H9 (cell line): ENCODE results near the gene EXOSC2. TPM values are rescaled to one million over a fixed set of nuclear protein-coding genes. Genes with fewer than 3 reads are reported as not detected.
A peak's percentile ranks its signal among the peaks of the same experiment; 100 is the strongest.

Experiments
- DNase-seq: peaks from one replicate; pipeline ENCODE4 v3.0.0-alpha.2; 2017
- H2AFZ ChIP-seq: one replicate; pipeline ENCODE4 v1.6.1; 2013; ENCODE audit warnings: mild to moderate bottlenecking, low read length, control low read depth, moderate library complexity
- H2AK5ac ChIP-seq: 2 replicates; pipeline ENCODE4 v1.6.1; 2013; ENCODE audit warnings: low read length, control low read depth, mixed read lengths; ENCODE audit not compliant: insufficient read length
- H2BK120ac ChIP-seq: one replicate; pipeline ENCODE4 v1.6.1; 2013; ENCODE audit warnings: low read depth, mild to moderate bottlenecking, low read length, control low read depth, inconsistent platforms; ENCODE audit not compliant: poor library complexity, severe bottlenecking
- H2BK12ac ChIP-seq: 2 replicates; pipeline ENCODE4 v1.6.1; 2013; ENCODE audit warnings: low read length, control low read depth, mixed read lengths, low read depth; ENCODE audit not compliant: insufficient read length
- H2BK15ac ChIP-seq: 2 replicates; pipeline ENCODE4 v1.6.1; 2013; ENCODE audit warnings: low read depth, low read length, control low read depth
- H2BK20ac ChIP-seq: one replicate; pipeline ENCODE4 v1.6.1; 2013; ENCODE audit warnings: low read depth, mild to moderate bottlenecking, low read length, control low read depth, inconsistent platforms; ENCODE audit not compliant: poor library complexity, severe bottlenecking
- H2BK5ac ChIP-seq: 2 replicates; pipeline ENCODE4 v1.6.1; 2013; ENCODE audit warnings: low read length, control low read depth, mixed read lengths; ENCODE audit not compliant: insufficient read length
- H3K14ac ChIP-seq: 2 replicates; pipeline ENCODE4 v1.6.1; 2013; ENCODE audit warnings: low read length, control low read depth; ENCODE audit not compliant: insufficient read depth
- H3K18ac ChIP-seq: 2 replicates; pipeline ENCODE4 v1.6.1; 2013; ENCODE audit warnings: low read depth, mild to moderate bottlenecking, mixed read lengths, low read length, control low read depth; ENCODE audit not compliant: insufficient read length
- H3K23ac ChIP-seq: 2 replicates; pipeline ENCODE4 v1.6.1; 2013; ENCODE audit warnings: low read length, control low read depth, mixed read lengths, low read depth; ENCODE audit not compliant: insufficient read length
- H3K23me2 ChIP-seq: 2 replicates; pipeline ENCODE4 v1.6.1; 2013; ENCODE audit warnings: low read depth, mild to moderate bottlenecking, mixed read lengths, low read length, control low read depth; ENCODE audit not compliant: insufficient read length, poor library complexity, severe bottlenecking
- H3K27ac ChIP-seq: 2 replicates; pipeline ENCODE4 v1.5.1; 2013; ENCODE audit warnings: low read length, control low read depth, mixed read lengths, low read depth; ENCODE audit not compliant: insufficient read length
- H3K27me3 ChIP-seq: 2 replicates; pipeline ENCODE4 v1.6.1; 2013; ENCODE audit warnings: low read length, control low read depth, inconsistent platforms; ENCODE audit not compliant: insufficient read depth
- H3K4ac ChIP-seq: 2 replicates; pipeline ENCODE4 v1.6.1; 2013; ENCODE audit warnings: low read depth, mild to moderate bottlenecking, control low read depth, inconsistent platforms, low read length, moderate library complexity
- H3K4me1 ChIP-seq: 2 replicates; pipeline ENCODE4 v1.6.1; 2013; ENCODE audit warnings: low read length, control low read depth, inconsistent platforms; ENCODE audit not compliant: insufficient read depth
- H3K4me2 ChIP-seq: 2 replicates; pipeline ENCODE4 v1.6.1; 2013; ENCODE audit warnings: low read length, control low read depth, mixed read lengths; ENCODE audit not compliant: insufficient read length, insufficient read depth
- H3K56ac ChIP-seq: 2 replicates; pipeline ENCODE4 v1.6.1; 2013; ENCODE audit warnings: low read depth, mild to moderate bottlenecking, mixed read lengths, low read length, control low read depth; ENCODE audit not compliant: insufficient read length
- H3K79me1 ChIP-seq: 2 replicates; pipeline ENCODE4 v1.6.1; 2013; ENCODE audit warnings: low read depth, mild to moderate bottlenecking, moderate library complexity, low read length, control low read depth, inconsistent platforms; ENCODE audit not compliant: insufficient read depth, poor library complexity, severe bottlenecking
- H3K79me2 ChIP-seq: 2 replicates; pipeline ENCODE4 v1.6.1; 2013; ENCODE audit warnings: low read length, control low read depth, inconsistent platforms; ENCODE audit not compliant: insufficient read depth
- H3K9ac ChIP-seq: 2 replicates; pipeline ENCODE4 v1.6.1; 2013; ENCODE audit warnings: low read length, control low read depth, mixed read lengths; ENCODE audit not compliant: insufficient read length; ENCODE audit errors: extremely low read depth
- H3K9me3 ChIP-seq: one replicate; pipeline ENCODE4 v1.6.1; 2013; ENCODE audit warnings: low read depth, low read length, inconsistent platforms; ENCODE audit not compliant: control insufficient read depth
- H3T11ph ChIP-seq: one replicate; pipeline ENCODE4 v1.6.1; 2013; ENCODE audit warnings: mild to moderate bottlenecking, low read length, control low read depth, inconsistent platforms
- H4K20me1 ChIP-seq: one replicate; pipeline ENCODE4 v1.6.1; 2013; ENCODE audit not compliant: control insufficient read depth, insufficient read length, insufficient read depth
- H4K5ac ChIP-seq: 2 replicates; pipeline ENCODE4 v1.6.1; 2013; ENCODE audit warnings: low read depth, mild to moderate bottlenecking, mixed read lengths, low read length, control low read depth; ENCODE audit not compliant: insufficient read length
- H4K8ac ChIP-seq: replicated peaks from 2 replicates; pipeline ENCODE4 v1.6.1; 2013; ENCODE audit warnings: low read length, control low read depth, mixed read lengths, low read depth; ENCODE audit not compliant: insufficient read length
- H4K91ac ChIP-seq: 2 replicates; pipeline ENCODE4 v1.6.1; 2013; ENCODE audit warnings: low read depth, mild to moderate bottlenecking, moderate library complexity, mixed read lengths, low read length, control low read depth; ENCODE audit not compliant: insufficient read length
- H3K27ac Mint-ChIP-seq, 3 experiments: 2 replicates in 2 of 3; 3 replicates in 1 of 3; pipeline ENCODE4 v1.8.0; 2020 to 2021; ENCODE audit warnings: mixed read lengths in 3 of 3, mild to moderate bottlenecking in 1 of 3, moderate library complexity in 1 of 3
- H3K27me3 Mint-ChIP-seq: 2 replicates; pipeline ENCODE4 v1.8.0; 2021; ENCODE audit warnings: low read depth, mild to moderate bottlenecking, moderate library complexity, mixed read lengths
- H3K36me3 Mint-ChIP-seq, 3 experiments: 2 replicates in 2 of 3; 3 replicates in 1 of 3; pipeline ENCODE4 v1.8.0; 2020 to 2021; ENCODE audit warnings: low read depth in 3 of 3, mixed read lengths in 3 of 3; ENCODE audit not compliant: insufficient read depth in 1 of 3
- H3K4me1 Mint-ChIP-seq, 2 experiments: 2 replicates each; pipeline ENCODE4 v1.8.0; 2020; ENCODE audit warnings: mixed read lengths in 2 of 2
- H3K4me3 Mint-ChIP-seq, 2 experiments: 2 replicates in 1 of 2; 3 replicates in 1 of 2; pipeline ENCODE4 v1.8.0; 2020 to 2021; ENCODE audit warnings: mild to moderate bottlenecking in 2 of 2, mixed read lengths in 2 of 2, moderate library complexity in 1 of 2
- H3K9me3 Mint-ChIP-seq, 2 experiments: 2 replicates in 1 of 2; 3 replicates in 1 of 2; pipeline ENCODE4 v1.8.0; 2020; ENCODE audit warnings: mild to moderate bottlenecking in 2 of 2, mixed read lengths in 2 of 2, moderate library complexity in 1 of 2
- WGBS: extraction: QIAGEN DNeasy Blood & Tissue Kit; methylation state at CpG from one replicate; pipeline ENCODE4 v1.1.7; 2013; ENCODE audit warnings: missing lambda C conversion rate, low lambda C conversion rate, mixed read lengths; ENCODE audit not compliant: insufficient read length; ENCODE audit errors: extremely low coverage; 5-methylcytosine and 5-hydroxymethylcytosine counted together
- total RNA-seq: library from RNA; stranded (reverse); gene quantifications from 2 replicates; pipeline ENCODE4 v1.2.1, GENCODE V29; 2021
- TF ChIP-seq, protein P1 (sequence below): fragments of 200-600 bp; sonication (generic); conservative IDR thresholded peaks from 3 replicates; pipeline ENCODE4 v1.8.0; 2021; ENCODE audit warnings: antibody characterized with exemption, mild to moderate bottlenecking

The EXOSC2 gene
- total RNA-seq, 1 experiment from 2014 or later: 94.5 TPM

DNA sequence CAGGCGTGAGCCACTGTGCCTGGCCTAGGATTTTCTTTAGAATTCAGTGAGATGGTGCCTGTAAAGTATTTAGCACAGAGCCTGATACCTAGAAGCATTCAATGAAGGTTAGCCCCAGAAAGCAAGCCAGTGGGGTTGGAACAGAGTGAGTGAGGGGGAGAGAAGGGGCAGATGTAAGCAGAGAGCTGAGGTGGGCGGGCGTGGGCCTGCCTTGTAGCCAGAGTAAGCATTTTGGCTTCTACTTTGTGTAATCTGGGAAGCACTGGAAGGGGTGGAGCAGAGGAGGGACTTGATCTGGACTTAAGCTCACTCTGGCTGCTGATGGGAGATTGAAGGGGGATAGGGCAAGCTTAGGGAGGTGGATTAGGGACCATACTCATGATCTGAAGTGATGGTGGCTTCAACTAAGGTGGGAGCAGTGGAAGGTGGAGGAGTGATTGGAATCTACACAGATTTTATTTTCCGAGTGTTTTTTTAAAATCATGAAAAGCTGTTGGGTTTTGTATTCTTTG, 2.6 kb downstream of the EXOSC2 start:
- Histone ChIP-seq H3K18ac (no peak overlapping the region), H3K23me2 (peaks cover 7% of the 10 kb centered on the region), H3K9me3 (no peaks in the 10 kb centered on the region), H2BK120ac (no peak overlapping the region), H2AK5ac (no peak overlapping the region), H2BK5ac (no peak overlapping the region), H3K79me1 (peaks cover 9% of the 10 kb centered on the region), H3T11ph (no peak overlapping the region), H2BK20ac (no peak overlapping the region), H3K14ac (no peak overlapping the region), H3K9ac (no peak overlapping the region), H3K27ac (no peak overlapping the region), H3K4me2 (no peak overlapping the region), H4K91ac (no peak overlapping the region), H4K20me1 (no peaks in the 10 kb centered on the region), H4K8ac (no peak overlapping the region), H2BK15ac (no peak overlapping the region), H3K27me3 (no peaks in the 10 kb centered on the region), H2BK12ac (no peak overlapping the region), H3K79me2 (peaks cover 15% of the 10 kb centered on the region; the same call in 1 of the 2 replicates), H3K4ac (no peak overlapping the region), H3K56ac (no peak overlapping the region), H3K4me1 (no peaks in the 10 kb centered on the region; the same call in 1 of the 2 replicates), H4K5ac (no peak overlapping the region), H2AFZ (no peak overlapping the region), H3K23ac (no peak overlapping the region)
- H3K27ac Mint-ChIP-seq: peak overlapping the region in 1 of 3 experiments; percentile 71; a peak in 2 of 7 replicates
- WGBS: no CpG with 5 or more reads among the region's 4 CpGs
- H3K36me3 Mint-ChIP-seq: peaks cover 45 to 58% (median 48%) of the 10 kb centered on the region in 3 experiments
- no peak for DNase-seq
- H3K27me3 Mint-ChIP-seq: no peaks in the 10 kb centered on the region; the same call in 1 of the 2 replicates
- peaks cover 32 to 35% of the 10 kb centered on the region in 2 experiments for H3K4me1 Mint-ChIP-seq
- TF ChIP-seq, protein P1, sequence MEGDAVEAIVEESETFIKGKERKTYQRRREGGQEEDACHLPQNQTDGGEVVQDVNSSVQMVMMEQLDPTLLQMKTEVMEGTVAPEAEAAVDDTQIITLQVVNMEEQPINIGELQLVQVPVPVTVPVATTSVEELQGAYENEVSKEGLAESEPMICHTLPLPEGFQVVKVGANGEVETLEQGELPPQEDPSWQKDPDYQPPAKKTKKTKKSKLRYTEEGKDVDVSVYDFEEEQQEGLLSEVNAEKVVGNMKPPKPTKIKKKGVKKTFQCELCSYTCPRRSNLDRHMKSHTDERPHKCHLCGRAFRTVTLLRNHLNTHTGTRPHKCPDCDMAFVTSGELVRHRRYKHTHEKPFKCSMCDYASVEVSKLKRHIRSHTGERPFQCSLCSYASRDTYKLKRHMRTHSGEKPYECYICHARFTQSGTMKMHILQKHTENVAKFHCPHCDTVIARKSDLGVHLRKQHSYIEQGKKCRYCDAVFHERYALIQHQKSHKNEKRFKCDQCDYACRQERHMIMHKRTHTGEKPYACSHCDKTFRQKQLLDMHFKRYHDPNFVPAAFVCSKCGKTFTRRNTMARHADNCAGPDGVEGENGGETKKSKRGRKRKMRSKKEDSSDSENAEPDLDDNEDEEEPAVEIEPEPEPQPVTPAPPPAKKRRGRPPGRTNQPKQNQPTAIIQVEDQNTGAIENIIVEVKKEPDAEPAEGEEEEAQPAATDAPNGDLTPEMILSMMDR: no peak
- peak overlapping the region; percentile 16 to 38; a peak in 4 of 5 replicates for H3K4me3 Mint-ChIP-seq
- H3K9me3 Mint-ChIP-seq: 0 out of 5 replicates have a peak, but pooled peaks cover 0 to 2% of the 10 kb centered on the region in 2 experiments
